Measurements from ENCODE around the gene PEF1. TPM values are rescaled to one million over a fixed set of nuclear protein-coding genes. Genes with fewer than 3 reads are reported as not detected.

PEF1 gene
- total and polyA plus RNA-seq, 8 donors = 14.5 to 47.3 (median 20.2) TPM

- ATAC-seq (no peak), DNase-seq (peak in 1 of 6 donors; percentile 42), FAIRE-seq (no peak)
- Histone ChIP-seq H3K9me3 (no peaks in the 10 kb centered on the region), H3K27ac (no peak overlapping the region), H3K36me3 (no peaks in the 10 kb centered on the region), H3K4me1 (no peaks in the 10 kb centered on the region), H3K27me3 (no peaks in the 10 kb centered on the region), H3K4me3 (no peak overlapping the region)
- 71 to 73% methylated on average over 12 of the region's 12 CpGs for WGBS, 2 donors
- no peak for TF ChIP-seq CTCF (IDR thresholded peaks at IDR 0.05)
- intact Hi-C loops (cut with DNase I) = loop anchor here (2.0 to 5.0 kb wide), 2 partner anchors 86 to 130 kb away; no protein-coding TSS in a partner anchor
Observed at GRCh38 chr1:31662463-31662862, 17.8 kb upstream of the PEF1 start.

GRCh38 chr1:31661856-31662255, 17.2 kb upstream of the PEF1 start:
- Histone ChIP-seq H3K4me1 (no peaks in the 10 kb centered on the region), H3K4me3 (no peak overlapping the region), H3K9me3 (no peaks in the 10 kb centered on the region), H3K36me3 (no peaks in the 10 kb centered on the region), H3K27ac (no peak overlapping the region), H3K27me3 (no peaks in the 10 kb centered on the region)
- no peak for TF ChIP-seq CTCF (IDR thresholded peaks at IDR 0.05)
- DNase-seq (no peak), FAIRE-seq (no peak), ATAC-seq (no peak)
- 73 to 79% methylated on average over 6 of the region's 6 CpGs for WGBS, 2 donors
- intact Hi-C loops (cut with DNase I) = loop anchor here (2.0 to 5.0 kb wide), 2 partner anchors 87 to 130 kb away; no protein-coding TSS in a partner anchor

DNA sequence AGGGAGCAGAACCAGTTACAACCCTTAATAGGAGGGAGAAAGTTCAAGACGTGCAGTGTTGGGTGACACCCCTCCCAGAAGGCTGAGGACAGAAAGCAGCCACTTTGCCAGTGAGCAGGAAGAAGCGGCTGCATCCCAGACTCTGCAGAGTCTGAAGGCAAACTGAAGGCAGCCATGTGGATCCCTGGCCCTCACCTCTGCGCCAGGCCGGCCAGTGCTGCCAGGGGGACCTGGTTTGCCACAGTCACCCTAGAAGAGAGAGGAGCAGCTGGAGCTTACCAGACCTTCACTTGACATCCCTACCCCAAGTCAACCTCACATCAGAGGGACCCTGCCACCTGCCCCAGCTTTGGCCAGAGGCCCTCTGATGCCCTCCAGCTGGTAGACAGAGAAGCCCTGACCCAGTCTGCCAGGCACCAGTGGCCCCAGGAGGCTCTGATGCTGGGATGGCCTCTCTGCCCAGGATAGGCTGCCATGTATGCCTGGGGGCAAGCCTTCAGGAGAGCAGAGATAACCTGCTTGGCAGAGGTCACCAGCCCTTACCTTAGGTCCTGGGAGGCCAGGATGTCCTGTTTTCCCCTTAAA, 16.3 kb upstream of the PEF1 start:
- no peak overlapping the region for H3K27ac ChIP-seq
- no peak for TF ChIP-seq CTCF (IDR thresholded peaks at IDR 0.05)
- FAIRE-seq (no peak), DNase-seq (peak in 1 of 6 donors; percentile 45), ATAC-seq (no peak)
- no peaks in the 10 kb centered on the region for H3K27me3 ChIP-seq
- WGBS, 2 donors = 82 to 92% methylated on average over 4 of the region's 4 CpGs
- no peaks in the 10 kb centered on the region for H3K9me3 ChIP-seq
- intact Hi-C loops (cut with DNase I) = loop anchor here (5.0 kb wide), 1 partner anchor 131 kb away; no protein-coding TSS in a partner anchor
- H3K4me3 ChIP-seq = no peak overlapping the region
- H3K36me3 ChIP-seq = no peaks in the 10 kb centered on the region
- H3K4me1 ChIP-seq = no peaks in the 10 kb centered on the region

DNA sequence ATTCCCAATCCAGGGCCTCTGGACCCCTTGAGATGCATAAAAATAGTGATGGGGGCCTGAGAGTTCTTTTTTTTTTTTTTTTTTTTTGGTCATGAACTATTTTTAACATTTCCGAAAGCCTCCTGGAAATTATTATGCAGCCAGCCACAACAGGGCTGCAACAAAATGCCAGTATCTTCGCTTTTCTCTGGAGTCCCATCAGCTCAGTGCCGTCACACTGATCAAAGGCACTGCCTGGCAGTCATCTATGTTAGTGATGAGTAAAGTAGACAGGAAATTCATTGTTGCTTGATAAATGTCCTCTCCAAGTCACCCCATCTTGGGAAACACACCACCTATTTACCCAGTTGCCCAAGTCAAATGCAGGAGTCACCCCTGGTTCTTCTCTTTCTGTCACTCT, 15.2 kb upstream of the PEF1 start:
- no peaks in the 10 kb centered on the region for H3K4me1 ChIP-seq
- H3K9me3 ChIP-seq = no peaks in the 10 kb centered on the region
- no peaks in the 10 kb centered on the region for H3K36me3 ChIP-seq
- H3K27me3 ChIP-seq = no peaks in the 10 kb centered on the region
- no peak for DNase-seq
- FAIRE-seq = no peak
- no peak overlapping the region for H3K27ac ChIP-seq
- WGBS, 2 donors = 92 to 96% methylated on average over 3 of the region's 3 CpGs
- intact Hi-C loops (cut with DNase I) = loop anchor here (5.0 kb wide), 1 partner anchor 132 kb away; no protein-coding TSS in a partner anchor
- no peak for TF ChIP-seq CTCF (IDR thresholded peaks at IDR 0.05)
- H3K4me3 ChIP-seq = no peak overlapping the region
- no peak for ATAC-seq

GRCh38 chr1:31658721-31659120, 14.0 kb upstream of the PEF1 start:
- FAIRE-seq = no peak
- TF ChIP-seq CTCF (IDR thresholded peaks at IDR 0.05) = no peak
- WGBS, 2 donors = 75 to 80% methylated on average over 3 of the region's 3 CpGs

More at GRCh38 chr1:31658721-31659120, 14.0 kb upstream of the PEF1 start:
- Histone ChIP-seq H3K4me1 (no peaks in the 10 kb centered on the region), H3K4me3 (no peak overlapping the region), H3K9me3 (no peaks in the 10 kb centered on the region), H3K36me3 (no peaks in the 10 kb centered on the region), H3K27ac (no peak overlapping the region), H3K27me3 (no peaks in the 10 kb centered on the region)
- DNase-seq (no peak), ATAC-seq (no peak)
- intact Hi-C loops (cut with DNase I) = no loop called here

Data from pancreas (tissue), 10 donors.